HepG2 (cell line): Measurements from ENCODE around the gene ZWILCH. TPM values are rescaled to one million over a fixed set of nuclear protein-coding genes. Genes with fewer than 3 reads are reported as not detected.
A peak's percentile ranks its signal among the peaks of the same experiment; 100 is the strongest.

Experiments
- HNF1A ChIP-seq, 2 experiments: sonication (generic) in 1 of 2; formaldehyde crosslinking in 1 of 2; IDR thresholded peaks; 2 replicates each; pipeline versions ENCODE4 v1.4.0 to v1.6.1; 2016 to 2020; ENCODE audit warnings: borderline replicate concordance in 1 of 2, low read depth in 1 of 2, mild to moderate bottlenecking in 1 of 2, missing genetic modification reagents in 1 of 2
- HOXA9 ChIP-seq: sonication (generic); formaldehyde crosslinking; IDR thresholded peaks from 2 replicates; pipeline ENCODE4 v1.8.1; 2022; ENCODE audit warnings: missing genetic modification reagents, mild to moderate bottlenecking, moderate library complexity, borderline replicate concordance
- NFRKB ChIP-seq: fragments of 450-650 bp; IDR thresholded peaks from 2 replicates; pipeline ENCODE4 v1.6.1; 2017
- PLRG1 ChIP-seq: fragments of 450-650 bp; conservative IDR thresholded peaks from 2 replicates; pipeline ENCODE4 v1.6.1; 2016
- ZNF432 ChIP-seq: sonication (generic); formaldehyde crosslinking; IDR thresholded peaks from 2 replicates; pipeline ENCODE4 v1.5.0; 2020; ENCODE audit warnings: missing genetic modification reagents, mild to moderate bottlenecking, borderline replicate concordance
- ZNF569 ChIP-seq: sonication (generic); formaldehyde crosslinking; IDR thresholded peaks from 2 replicates; pipeline ENCODE4 v1.5.0; 2020; ENCODE audit warnings: mild to moderate bottlenecking, missing genetic modification reagents, moderate library complexity, borderline replicate concordance
- ZNF781 ChIP-seq: sonication (generic); formaldehyde crosslinking; IDR thresholded peaks from 2 replicates; pipeline ENCODE4 v1.5.1; 2020; ENCODE audit warnings: borderline replicate concordance, mild to moderate bottlenecking, missing genetic modification reagents; ENCODE audit errors: not compliant biosample characterization
- ZZZ3 ChIP-seq: sonication (generic); formaldehyde crosslinking; IDR thresholded peaks from 2 replicates; pipeline ENCODE4 v1.4.0; 2020; ENCODE audit warnings: missing genetic modification reagents, mild to moderate bottlenecking, borderline replicate concordance
- polyA plus RNA-seq, 8 experiments: library from polyadenylated mRNA; depleted of rRNA in 3 of 8; stranded (reverse) in 7 of 8; unstranded in 1 of 8; fragments of >200 nt; fragmentation: Illumina TruSeq in 4 of 8; extraction: Trizol in 4 of 8; gene quantifications; 2 replicates each; pipeline versions ENCODE4 v1.2.1 to v1.2.3, GENCODE V29; 2011 to 2016; ENCODE audit warnings: low read depth in 4 of 8, missing spikeins in 1 of 8, mixed read lengths in 1 of 8; ENCODE audit not compliant: insufficient read depth in 1 of 8
- total RNA-seq, 5 experiments: library from RNA; depleted of rRNA; stranded (reverse); fragments of >200 nt; fragmentation: Illumina TruSeq; extraction: Trizol; gene quantifications; 2 replicates each; pipeline ENCODE4 v1.2.3, GENCODE V29; 2016; ENCODE audit warnings: low read depth in 1 of 5
- TF ChIP-seq, protein P1 (sequence below): sonication (generic); formaldehyde crosslinking; conservative IDR thresholded peaks from 2 replicates; pipeline ENCODE4 v1.4.0; 2020; ENCODE audit warnings: missing genetic modification reagents
- TF ChIP-seq, protein P2 (sequence below): sonication (generic); formaldehyde crosslinking; IDR thresholded peaks from 2 replicates; pipeline ENCODE4 v1.5.0; 2020; ENCODE audit warnings: mild to moderate bottlenecking, missing genetic modification reagents, borderline replicate concordance
- TF ChIP-seq, protein P3 (sequence below): sonication (generic); formaldehyde crosslinking; IDR thresholded peaks from 2 replicates; pipeline ENCODE4 v1.4.0; 2020; ENCODE audit warnings: missing genetic modification reagents

The ZWILCH gene
- total and polyA plus RNA-seq, 2 of the 13 experiments (the other 11 are each of a cell fraction or from before 2014, with no cell fraction given), result 9.5 to 27.8 TPM

DNA sequence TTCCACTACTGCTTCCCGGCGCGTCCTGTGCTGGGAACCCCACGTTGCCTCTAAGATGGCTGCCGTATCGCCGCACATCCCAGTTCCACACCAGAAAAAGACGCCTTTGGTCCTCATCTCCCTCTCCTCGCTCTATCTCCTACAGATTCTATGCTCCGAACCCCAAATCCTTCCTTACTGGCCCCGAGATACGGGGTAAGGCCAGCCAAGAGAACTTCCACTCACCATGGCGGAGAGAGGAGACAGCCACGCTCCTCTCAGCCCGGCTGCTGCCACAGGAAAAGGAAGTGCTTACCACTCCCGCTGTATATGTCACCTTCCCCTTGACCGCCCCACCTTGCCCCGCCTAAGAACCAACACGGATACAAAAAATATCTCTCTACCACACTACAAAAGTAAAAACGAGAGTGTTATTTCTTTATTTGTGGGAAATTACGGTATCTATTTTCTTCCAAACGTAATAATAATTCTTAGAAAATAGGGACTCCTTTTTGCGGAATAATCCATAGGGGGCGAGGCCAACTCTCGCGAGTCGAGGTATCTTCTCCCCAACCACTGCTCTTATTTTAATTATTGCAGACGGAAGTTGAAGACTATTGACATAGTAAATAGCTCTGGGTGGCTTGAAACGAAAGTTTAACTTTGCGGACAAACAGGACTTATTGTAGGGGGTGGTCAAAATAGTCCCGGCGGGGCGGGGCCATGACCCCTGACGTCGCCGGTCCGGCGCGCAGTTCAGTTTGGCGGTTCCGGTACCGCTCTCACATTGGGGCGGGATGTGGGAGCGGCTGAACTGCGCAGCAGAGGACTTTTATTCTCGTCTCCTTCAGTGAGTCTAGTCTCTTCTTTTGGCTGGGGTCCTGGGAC, at the start of gene ZWILCH, which contains the start of gene RPL4 (continued):
- peak; percentile 53; the same call in 1 of the 2 replicates for TF ChIP-seq HOXA9 (CRISPR knock-in tag)
- TF ChIP-seq, protein P1, sequence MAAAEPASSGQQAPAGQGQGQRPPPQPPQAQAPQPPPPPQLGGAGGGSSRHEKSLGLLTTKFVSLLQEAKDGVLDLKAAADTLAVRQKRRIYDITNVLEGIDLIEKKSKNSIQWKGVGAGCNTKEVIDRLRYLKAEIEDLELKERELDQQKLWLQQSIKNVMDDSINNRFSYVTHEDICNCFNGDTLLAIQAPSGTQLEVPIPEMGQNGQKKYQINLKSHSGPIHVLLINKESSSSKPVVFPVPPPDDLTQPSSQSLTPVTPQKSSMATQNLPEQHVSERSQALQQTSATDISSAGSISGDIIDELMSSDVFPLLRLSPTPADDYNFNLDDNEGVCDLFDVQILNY (CRISPR knock-in tag), result peak; percentile 93
- TF ChIP-seq, protein P2, sequence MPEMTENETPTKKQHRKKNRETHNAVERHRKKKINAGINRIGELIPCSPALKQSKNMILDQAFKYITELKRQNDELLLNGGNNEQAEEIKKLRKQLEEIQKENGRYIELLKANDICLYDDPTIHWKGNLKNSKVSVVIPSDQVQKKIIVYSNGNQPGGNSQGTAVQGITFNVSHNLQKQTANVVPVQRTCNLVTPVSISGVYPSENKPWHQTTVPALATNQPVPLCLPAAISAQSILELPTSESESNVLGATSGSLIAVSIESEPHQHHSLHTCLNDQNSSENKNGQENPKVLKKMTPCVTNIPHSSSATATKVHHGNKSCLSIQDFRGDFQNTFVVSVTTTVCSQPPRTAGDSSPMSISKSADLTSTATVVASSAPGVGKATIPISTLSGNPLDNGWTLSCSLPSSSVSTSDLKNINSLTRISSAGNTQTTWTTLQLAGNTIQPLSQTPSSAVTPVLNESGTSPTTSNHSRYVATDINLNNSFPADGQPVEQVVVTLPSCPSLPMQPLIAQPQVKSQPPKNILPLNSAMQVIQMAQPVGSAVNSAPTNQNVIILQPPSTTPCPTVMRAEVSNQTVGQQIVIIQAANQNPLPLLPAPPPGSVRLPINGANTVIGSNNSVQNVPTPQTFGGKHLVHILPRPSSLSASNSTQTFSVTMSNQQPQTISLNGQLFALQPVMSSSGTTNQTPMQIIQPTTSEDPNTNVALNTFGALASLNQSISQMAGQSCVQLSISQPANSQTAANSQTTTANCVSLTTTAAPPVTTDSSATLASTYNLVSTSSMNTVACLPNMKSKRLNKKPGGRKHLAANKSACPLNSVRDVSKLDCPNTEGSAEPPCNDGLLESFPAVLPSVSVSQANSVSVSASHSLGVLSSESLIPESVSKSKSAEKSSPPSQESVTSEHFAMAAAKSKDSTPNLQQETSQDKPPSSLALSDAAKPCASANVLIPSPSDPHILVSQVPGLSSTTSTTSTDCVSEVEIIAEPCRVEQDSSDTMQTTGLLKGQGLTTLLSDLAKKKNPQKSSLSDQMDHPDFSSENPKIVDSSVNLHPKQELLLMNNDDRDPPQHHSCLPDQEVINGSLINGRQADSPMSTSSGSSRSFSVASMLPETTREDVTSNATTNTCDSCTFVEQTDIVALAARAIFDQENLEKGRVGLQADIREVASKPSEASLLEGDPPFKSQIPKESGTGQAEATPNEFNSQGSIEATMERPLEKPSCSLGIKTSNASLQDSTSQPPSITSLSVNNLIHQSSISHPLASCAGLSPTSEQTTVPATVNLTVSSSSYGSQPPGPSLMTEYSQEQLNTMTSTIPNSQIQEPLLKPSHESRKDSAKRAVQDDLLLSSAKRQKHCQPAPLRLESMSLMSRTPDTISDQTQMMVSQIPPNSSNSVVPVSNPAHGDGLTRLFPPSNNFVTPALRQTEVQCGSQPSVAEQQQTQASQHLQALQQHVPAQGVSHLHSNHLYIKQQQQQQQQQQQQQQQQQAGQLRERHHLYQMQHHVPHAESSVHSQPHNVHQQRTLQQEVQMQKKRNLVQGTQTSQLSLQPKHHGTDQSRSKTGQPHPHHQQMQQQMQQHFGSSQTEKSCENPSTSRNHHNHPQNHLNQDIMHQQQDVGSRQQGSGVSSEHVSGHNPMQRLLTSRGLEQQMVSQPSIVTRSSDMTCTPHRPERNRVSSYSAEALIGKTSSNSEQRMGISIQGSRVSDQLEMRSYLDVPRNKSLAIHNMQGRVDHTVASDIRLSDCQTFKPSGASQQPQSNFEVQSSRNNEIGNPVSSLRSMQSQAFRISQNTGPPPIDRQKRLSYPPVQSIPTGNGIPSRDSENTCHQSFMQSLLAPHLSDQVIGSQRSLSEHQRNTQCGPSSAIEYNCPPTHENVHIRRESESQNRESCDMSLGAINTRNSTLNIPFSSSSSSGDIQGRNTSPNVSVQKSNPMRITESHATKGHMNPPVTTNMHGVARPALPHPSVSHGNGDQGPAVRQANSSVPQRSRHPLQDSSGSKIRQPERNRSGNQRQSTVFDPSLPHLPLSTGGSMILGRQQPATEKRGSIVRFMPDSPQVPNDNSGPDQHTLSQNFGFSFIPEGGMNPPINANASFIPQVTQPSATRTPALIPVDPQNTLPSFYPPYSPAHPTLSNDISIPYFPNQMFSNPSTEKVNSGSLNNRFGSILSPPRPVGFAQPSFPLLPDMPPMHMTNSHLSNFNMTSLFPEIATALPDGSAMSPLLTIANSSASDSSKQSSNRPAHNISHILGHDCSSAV (CRISPR knock-in tag), result no peak
- TF ChIP-seq PLRG1, result no peak
- 0 out of 2 replicates have a peak, but pooled peaks have one; percentile 42 for TF ChIP-seq ZNF432 (CRISPR knock-in tag)
- TF ChIP-seq NFRKB, result peak; percentile 54
- TF ChIP-seq ZNF569, result no peak; the same call in 1 of the 2 replicates
- TF ChIP-seq HNF1A (IDR thresholded peaks at IDR 0.05; ENCODE audit: low read depth), result peak; percentile 49; the same call in 1 of the 2 replicates
- TF ChIP-seq HNF1A (CRISPR knock-in tag; IDR thresholded peaks at IDR 0.05; ENCODE audit: borderline replicate concordance), result no peak
- TF ChIP-seq, protein P3, sequence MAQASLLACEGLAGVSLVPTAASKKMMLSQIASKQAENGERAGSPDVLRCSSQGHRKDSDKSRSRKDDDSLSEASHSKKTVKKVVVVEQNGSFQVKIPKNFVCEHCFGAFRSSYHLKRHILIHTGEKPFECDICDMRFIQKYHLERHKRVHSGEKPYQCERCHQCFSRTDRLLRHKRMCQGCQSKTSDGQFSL (CRISPR knock-in tag), result no peak
- no peak for TF ChIP-seq ZNF781 (CRISPR knock-in tag)
- TF ChIP-seq ZZZ3 (CRISPR knock-in tag), result no peak; the same call in 1 of the 2 replicates
